ENCODE data around the gene B3GALT5. TPM values are rescaled to one million over a fixed set of nuclear protein-coding genes. Genes with fewer than 3 reads are reported as not detected.
"Not testable (repeated sequence)": the region's sequence is repeated elsewhere in the genome, so short reads cannot be mapped to it uniquely, and the experiment has no call there.

The B3GALT5 gene
- total RNA-seq, 1 experiment from 2014 or later: 0.09 TPM

DNA sequence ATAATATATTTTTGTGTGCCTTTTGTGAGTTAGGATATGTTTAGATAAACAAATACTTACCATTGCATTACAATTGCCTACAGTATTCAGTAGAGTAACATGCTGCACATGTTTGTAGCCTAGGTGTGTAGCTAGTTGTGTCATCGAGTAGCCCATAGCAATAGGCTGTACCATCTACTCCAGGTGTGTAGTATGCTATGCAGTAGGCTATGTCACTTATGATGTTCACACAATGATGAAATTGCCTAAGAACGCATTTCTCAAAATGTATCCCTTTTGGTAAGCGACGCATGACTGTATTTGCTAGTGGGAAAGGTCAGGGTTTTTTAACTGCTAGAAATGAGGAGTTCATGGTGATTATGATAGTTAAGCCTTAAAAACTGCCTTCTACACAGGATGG lies 30.0 kb upstream of the B3GALT5 start:
- H3K27ac ChIP-seq: no peak overlapping the region
- ChIA-PET CTCF (no interaction called here), POLR2A (ENCODE audit: unreplicated experiment) (no interaction called here)
- TF ChIP-seq EZH2 (IDR thresholded peaks at IDR 0.05; ENCODE audit: low read depth): no peak
- TF ChIP-seq, protein P1, sequence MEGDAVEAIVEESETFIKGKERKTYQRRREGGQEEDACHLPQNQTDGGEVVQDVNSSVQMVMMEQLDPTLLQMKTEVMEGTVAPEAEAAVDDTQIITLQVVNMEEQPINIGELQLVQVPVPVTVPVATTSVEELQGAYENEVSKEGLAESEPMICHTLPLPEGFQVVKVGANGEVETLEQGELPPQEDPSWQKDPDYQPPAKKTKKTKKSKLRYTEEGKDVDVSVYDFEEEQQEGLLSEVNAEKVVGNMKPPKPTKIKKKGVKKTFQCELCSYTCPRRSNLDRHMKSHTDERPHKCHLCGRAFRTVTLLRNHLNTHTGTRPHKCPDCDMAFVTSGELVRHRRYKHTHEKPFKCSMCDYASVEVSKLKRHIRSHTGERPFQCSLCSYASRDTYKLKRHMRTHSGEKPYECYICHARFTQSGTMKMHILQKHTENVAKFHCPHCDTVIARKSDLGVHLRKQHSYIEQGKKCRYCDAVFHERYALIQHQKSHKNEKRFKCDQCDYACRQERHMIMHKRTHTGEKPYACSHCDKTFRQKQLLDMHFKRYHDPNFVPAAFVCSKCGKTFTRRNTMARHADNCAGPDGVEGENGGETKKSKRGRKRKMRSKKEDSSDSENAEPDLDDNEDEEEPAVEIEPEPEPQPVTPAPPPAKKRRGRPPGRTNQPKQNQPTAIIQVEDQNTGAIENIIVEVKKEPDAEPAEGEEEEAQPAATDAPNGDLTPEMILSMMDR (conservative IDR thresholded peaks at IDR 0.05): no peak
- no peaks in the 10 kb centered on the region for H3F3A ChIP-seq (ENCODE audit: insufficient read depth, low read depth)
- no peaks in the 10 kb centered on the region for H3K79me2 ChIP-seq (ENCODE audit: low read depth)
- peaks cover 20% of the 10 kb centered on the region; the same call in 1 of the 2 replicates for H3K27me3 ChIP-seq (ENCODE audit: insufficient read depth, low read depth)
- H3K36me3 ChIP-seq (ENCODE audit: low read depth): no peaks in the 10 kb centered on the region
- no peaks in the 10 kb centered on the region for H3K4me1 ChIP-seq (replicated peaks; ENCODE audit: insufficient read depth)
- H4K20me1 ChIP-seq (ENCODE audit: insufficient read depth): no peaks in the 10 kb centered on the region
- H2AFZ ChIP-seq: no peak overlapping the region
- H3K9me3 ChIP-seq (ENCODE audit: insufficient read depth, low read depth): no peaks in the 10 kb centered on the region
- no TSS peak for BruUV-seq (replicated peaks)
- no peak overlapping the region for H3K4me3 ChIP-seq
- intact Hi-C loops (cut with micrococcal nuclease; ENCODE audit: unreplicated experiment): no loop called here
- H3K4me2 ChIP-seq: no peak overlapping the region
- no peaks in the 10 kb centered on the region for H3K9me2 ChIP-seq (ENCODE audit: insufficient read depth)
- DNase-seq: no peak

DNA sequence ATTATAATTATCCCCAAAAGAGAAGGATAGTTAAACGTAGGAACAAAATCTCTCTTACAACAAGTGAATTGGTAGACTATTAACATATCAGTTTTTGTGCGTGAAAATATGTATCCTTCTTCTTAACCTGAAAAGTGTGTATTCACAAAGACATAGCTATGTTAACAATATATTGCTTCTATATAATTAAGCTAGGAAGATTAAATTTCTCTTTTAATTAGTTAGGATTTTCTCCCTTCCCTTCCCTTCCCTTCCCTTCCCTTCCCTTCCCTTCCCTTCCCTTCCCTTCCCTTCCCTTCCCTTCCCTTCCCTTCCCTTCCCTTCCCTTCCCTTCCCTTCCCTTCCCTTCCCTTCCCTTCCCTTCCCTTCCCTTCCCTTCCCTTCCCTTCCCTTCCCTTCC lies 29.2 kb upstream of the B3GALT5 start:
- H3K27me3 ChIP-seq (ENCODE audit: insufficient read depth, low read depth): peaks cover 11% of the 10 kb centered on the region; the same call in 1 of the 2 replicates
- H3F3A ChIP-seq (ENCODE audit: insufficient read depth, low read depth); H3K36me3 ChIP-seq (ENCODE audit: low read depth); H2AFZ ChIP-seq; H3K4me2 ChIP-seq; DNase-seq; intact Hi-C loops (cut with micrococcal nuclease; ENCODE audit: unreplicated experiment); H3K9me3 ChIP-seq (ENCODE audit: insufficient read depth, low read depth); H3K4me3 ChIP-seq; H4K20me1 ChIP-seq (ENCODE audit: insufficient read depth); H3K9me2 ChIP-seq (ENCODE audit: insufficient read depth); H3K79me2 ChIP-seq (ENCODE audit: low read depth); H3K27ac ChIP-seq; CTCF ChIA-PET; BruUV-seq (replicated peaks); POLR2A ChIA-PET (ENCODE audit: unreplicated experiment); H3K4me1 ChIP-seq (replicated peaks; ENCODE audit: insufficient read depth): not testable (repeated sequence)

DNA sequence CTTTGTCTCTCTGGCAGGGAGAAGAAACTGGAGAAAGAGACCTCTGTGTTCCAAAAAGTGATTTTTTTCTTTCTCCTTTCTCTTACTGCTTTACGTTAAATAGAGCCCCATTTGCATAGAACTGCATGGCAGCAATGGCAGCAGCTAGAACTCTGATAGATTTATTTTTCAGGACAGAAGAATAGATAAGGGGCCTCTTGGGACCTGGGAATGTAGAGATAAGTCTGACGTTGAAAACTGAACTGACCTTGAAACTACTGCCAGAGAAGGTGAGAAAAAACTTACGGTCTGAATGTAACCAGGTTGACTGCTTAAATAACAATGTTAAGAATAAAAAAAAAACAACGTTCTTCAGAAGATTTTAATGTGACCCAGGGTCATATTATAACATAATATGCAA lies 25.4 kb upstream of the B3GALT5 start:
- no peak for DNase-seq
- no peak overlapping the region for H3K27ac ChIP-seq
- ChIA-PET CTCF (no interaction called here), POLR2A (ENCODE audit: unreplicated experiment) (no interaction called here)
- H3K9me2 ChIP-seq (ENCODE audit: insufficient read depth): no peaks in the 10 kb centered on the region
- peaks cover 3% of the 10 kb centered on the region; the same call in 1 of the 2 replicates for H3K27me3 ChIP-seq (ENCODE audit: insufficient read depth, low read depth)
- H3F3A ChIP-seq (ENCODE audit: insufficient read depth, low read depth): no peaks in the 10 kb centered on the region
- no peak overlapping the region for H3K4me2 ChIP-seq
- no TSS peak for BruUV-seq (replicated peaks)
- H2AFZ ChIP-seq: no peak overlapping the region
- H3K9me3 ChIP-seq (ENCODE audit: insufficient read depth, low read depth): no peaks in the 10 kb centered on the region
- no peak overlapping the region for H3K4me3 ChIP-seq
- intact Hi-C loops (cut with micrococcal nuclease; ENCODE audit: unreplicated experiment): no loop called here
- H3K36me3 ChIP-seq (ENCODE audit: low read depth): no peaks in the 10 kb centered on the region
- no peak for TF ChIP-seq EZH2 (IDR thresholded peaks at IDR 0.05; ENCODE audit: low read depth)
- TF ChIP-seq, protein P1 (conservative IDR thresholded peaks at IDR 0.05): no peak
- H3K79me2 ChIP-seq (ENCODE audit: low read depth): no peaks in the 10 kb centered on the region
- H4K20me1 ChIP-seq (ENCODE audit: insufficient read depth): no peaks in the 10 kb centered on the region
- H3K4me1 ChIP-seq (replicated peaks; ENCODE audit: insufficient read depth): no peaks in the 10 kb centered on the region

DNA sequence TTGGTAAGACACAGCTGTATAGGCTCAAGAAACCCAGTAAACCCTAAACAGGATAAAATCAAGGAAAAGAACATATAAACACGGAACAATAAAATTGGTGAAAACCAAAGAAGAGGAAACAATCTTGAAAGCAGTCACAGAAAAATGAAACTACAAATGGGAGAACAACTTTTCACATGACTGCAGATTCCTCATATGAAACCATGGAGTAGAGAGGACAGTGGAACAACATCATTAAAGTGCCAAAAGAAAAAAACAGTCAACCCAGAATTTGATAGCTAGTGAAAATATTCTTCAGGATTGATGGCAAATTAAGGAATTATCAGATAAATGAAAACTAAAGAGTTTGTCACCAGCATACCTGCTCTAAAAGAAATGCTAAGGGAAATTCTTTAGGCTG lies 23.9 kb upstream of the B3GALT5 start:
- H2AFZ ChIP-seq: no peak overlapping the region
- intact Hi-C loops (cut with micrococcal nuclease; ENCODE audit: unreplicated experiment): no loop called here

More for the DNA sequence above, 23.9 kb upstream of the B3GALT5 start:
- Histone ChIP-seq H3K4me2 (no peak overlapping the region), H3K27ac (no peak overlapping the region), H4K20me1 (ENCODE audit: insufficient read depth) (no peaks in the 10 kb centered on the region), H3K9me3 (ENCODE audit: insufficient read depth, low read depth) (no peaks in the 10 kb centered on the region), H3K79me2 (ENCODE audit: low read depth) (no peaks in the 10 kb centered on the region), H3F3A (ENCODE audit: insufficient read depth, low read depth) (no peaks in the 10 kb centered on the region), H3K9me2 (ENCODE audit: insufficient read depth) (no peaks in the 10 kb centered on the region), H3K36me3 (ENCODE audit: low read depth) (no peaks in the 10 kb centered on the region), H3K4me3 (no peak overlapping the region), H3K4me1 (replicated peaks; ENCODE audit: insufficient read depth) (no peaks in the 10 kb centered on the region), H3K27me3 (ENCODE audit: insufficient read depth, low read depth) (no peaks in the 10 kb centered on the region)
- CTCF ChIA-PET: no interaction called here
- POLR2A ChIA-PET (ENCODE audit: unreplicated experiment): no interaction called here
- no peak for TF ChIP-seq EZH2 (IDR thresholded peaks at IDR 0.05; ENCODE audit: low read depth)
- TF ChIP-seq, protein P1 (conservative IDR thresholded peaks at IDR 0.05): no peak
- no TSS peak for BruUV-seq (replicated peaks)
- DNase-seq: no peak

Data from PC-9 (cell line).